Spleen (tissue), 11 donors: Measurements from ENCODE around the gene NMBR. TPM values are rescaled to one million over a fixed set of nuclear protein-coding genes. Genes with fewer than 3 reads are reported as not detected.

Experiments used
- DNase-seq: peaks from one replicate; pipeline ENCODE4 v3.0.0-alpha.2; 2020
- H3K27ac ChIP-seq, 8 donors: fragments of 200-600 bp; sonication (generic) in 7 of 8; 1 replicate in 4 of 8; 2 replicates in 4 of 8; pipeline versions ENCODE4 v1.5.0 to v1.8.0; 2016 to 2021; ENCODE audit warnings: inconsistent platforms in 4 of 8, mild to moderate bottlenecking in 4 of 8, moderate library complexity in 1 of 8
- H3K27me3 ChIP-seq, 7 donors: fragments of 200-600 bp; sonication (generic) in 6 of 7; replicated peaks in 1 of 7; 1 replicate in 4 of 7; 2 replicates in 3 of 7; pipeline versions ENCODE4 v1.5.0 to v1.8.0; 2016 to 2021; ENCODE audit warnings: inconsistent platforms in 3 of 7, mild to moderate bottlenecking in 1 of 7
- H3K36me3 ChIP-seq, 6 donors: fragments of 200-600 bp; sonication (generic) in 5 of 6; 1 replicate in 4 of 6; 2 replicates in 2 of 6; pipeline versions ENCODE4 v1.5.0 to v1.8.0; 2016 to 2021; ENCODE audit warnings: inconsistent platforms in 2 of 6
- H3K4me1 ChIP-seq, 6 donors: fragments of 200-600 bp; sonication (generic) in 5 of 6; 1 replicate in 3 of 6; 2 replicates in 3 of 6; pipeline versions ENCODE4 v1.5.0 to v1.8.0; 2016 to 2021; ENCODE audit warnings: inconsistent platforms in 3 of 6
- H3K4me3 ChIP-seq, 8 donors: fragments of 200-600 bp; sonication (generic) in 7 of 8; 1 replicate in 4 of 8; 2 replicates in 4 of 8; pipeline versions ENCODE4 v1.5.0 to v1.8.0; 2016 to 2021; ENCODE audit warnings: inconsistent platforms in 4 of 8, mild to moderate bottlenecking in 4 of 8, moderate library complexity in 2 of 8
- H3K9me3 ChIP-seq, 8 donors: fragments of 200-600 bp; sonication (generic) in 7 of 8; 1 replicate in 4 of 8; 2 replicates in 4 of 8; pipeline versions ENCODE4 v1.5.0 to v1.8.0; 2016 to 2021; ENCODE audit warnings: inconsistent platforms in 4 of 8
- POLR2A ChIP-seq, 3 donors: fragments of 450-650 bp; IDR thresholded peaks; one replicate each; pipeline ENCODE4 v1.5.1; 2017; ENCODE audit warnings: antibody characterized with exemption in 3 of 3, mild to moderate bottlenecking in 1 of 3
- POLR2AphosphoS5 ChIP-seq, 3 donors: sonication (generic); formaldehyde crosslinking; IDR thresholded peaks; one replicate each; pipeline ENCODE4 v1.5.1; 2017; ENCODE audit warnings: antibody characterized with exemption in 3 of 3
- WGBS, 5 donors: extraction: QIAGEN DNeasy Blood & Tissue Kit in 3 of 5; methylation state at CpG; one replicate each; pipeline versions ENCODE4 v1.1.5 to v1.1.7; 2013 to 2018; 5-methylcytosine and 5-hydroxymethylcytosine counted together
- intact Hi-C: fragments of 100-400 bp; cut with DNase I; formaldehyde crosslinking; loops from one replicate; pipeline ENCODE4 v1.15.0; 2023; ENCODE audit warnings: low total_unique reads
- polyA plus RNA-seq, 3 donors: library from polyadenylated mRNA; stranded (reverse); fragments of 200-250 nt; gene quantifications; one replicate each; pipeline ENCODE4 v1.2.1, GENCODE V29; 2013
- total RNA-seq, 7 donors: library from RNA; depleted of rRNA in 3 of 7; stranded (reverse); fragments of >200 nt in 3 of 7; fragmentation: NEBNext Ultra II Directional in 4 of 7; extraction: Animal tissue kit (Norgen Biotek cat#: 25700) in 4 of 7; gene quantifications; one replicate each; pipeline versions ENCODE4 v1.1.0 to v1.2.1, GENCODE V29; 2016 to 2021
- TF ChIP-seq, protein P1 (sequence below), 11 experiments: fragments of 200-600 bp in 7 of 11; fragments of 450-650 bp in 4 of 11; sonication (generic) in 4 of 11; IDR thresholded peaks in 8 of 11; conservative IDR thresholded peaks in 3 of 11; 1 replicate in 7 of 11; 2 replicates in 4 of 11; pipeline versions ENCODE4 v1.4.0 to v1.8.0; 2016 to 2021; ENCODE audit warnings: antibody characterized with exemption in 11 of 11, inconsistent platforms in 4 of 11, mild to moderate bottlenecking in 1 of 11
- donor health status: healthy with polysubstance abuse.
- donor health status: DM: no; HTN: no; CAD: no; lungs with moderate emphysema.
- donor health status: DM: no; HTN: no; CAD: no.
- donor health status: Bipolar disorder and iron deficiency.
- donor health status: healthy.
- donor health status: DM: no; HTN: no; CAD: no.
- donor health status: DM: yes; HTN: yes; CAD: no.

Gene NMBR
- total and polyA plus RNA-seq, 10 donors: 0.25 to 0.36 TPM; not detected in 8

DNA sequence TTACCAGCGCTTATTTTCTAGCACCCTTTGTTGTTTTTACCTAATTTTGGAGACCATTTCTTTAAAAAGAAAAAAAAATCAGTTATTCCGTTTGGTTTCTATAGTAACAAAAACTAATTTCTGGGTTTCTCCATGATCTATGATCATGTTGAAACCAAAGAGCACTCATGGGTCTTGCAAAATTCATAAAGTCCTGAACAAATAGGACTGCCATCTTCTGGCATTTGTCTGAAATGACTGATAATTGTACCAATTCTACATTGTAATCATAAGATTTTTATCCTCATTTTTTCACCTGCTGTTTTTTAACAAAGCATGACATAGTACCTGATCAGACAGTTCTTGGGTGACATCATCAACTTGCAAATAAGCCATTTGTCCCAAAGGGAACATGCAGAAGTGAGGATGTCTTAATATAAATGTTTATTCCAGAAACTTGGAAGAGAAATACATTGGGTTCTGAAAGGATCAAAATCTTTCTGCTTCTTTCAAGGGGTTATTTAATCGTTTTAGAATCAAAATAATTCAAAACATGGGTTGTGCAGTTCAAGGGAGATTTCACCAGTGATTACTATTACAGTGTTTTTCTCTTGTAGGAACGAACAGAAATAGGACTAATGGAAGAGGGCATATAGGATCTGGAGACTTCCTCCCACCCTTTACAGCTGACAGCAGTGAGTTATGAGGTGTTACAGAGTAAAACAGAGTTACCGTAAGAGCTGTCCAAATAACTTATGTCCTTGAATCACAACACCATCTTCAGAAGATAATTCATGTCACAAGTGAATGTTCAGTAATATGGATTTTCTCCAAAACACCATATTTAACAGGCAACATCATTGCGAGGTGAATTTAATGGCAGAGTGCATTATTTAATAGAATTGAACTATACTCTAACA lies 101.3 kb downstream of the NMBR start:
- DNase-seq: no peak
- Histone ChIP-seq H3K9me3 (peaks cover 0 to 19% (median 12%) of the 10 kb centered on the region in 8 donors), H3K36me3 (no peaks in the 10 kb centered on the region), H3K4me1 (no peaks in the 10 kb centered on the region), H3K4me3 (no peak overlapping the region), H3K27me3 (no peaks in the 10 kb centered on the region), H3K27ac (no peak overlapping the region)
- 45 to 56% (median 48%) methylated on average over 6 of the region's 6 CpGs for WGBS, 5 donors
- TF ChIP-seq POLR2A (IDR thresholded peaks at IDR 0.05) (no peak), POLR2AphosphoS5 (IDR thresholded peaks at IDR 0.05) (no peak)
- TF ChIP-seq, protein P1, sequence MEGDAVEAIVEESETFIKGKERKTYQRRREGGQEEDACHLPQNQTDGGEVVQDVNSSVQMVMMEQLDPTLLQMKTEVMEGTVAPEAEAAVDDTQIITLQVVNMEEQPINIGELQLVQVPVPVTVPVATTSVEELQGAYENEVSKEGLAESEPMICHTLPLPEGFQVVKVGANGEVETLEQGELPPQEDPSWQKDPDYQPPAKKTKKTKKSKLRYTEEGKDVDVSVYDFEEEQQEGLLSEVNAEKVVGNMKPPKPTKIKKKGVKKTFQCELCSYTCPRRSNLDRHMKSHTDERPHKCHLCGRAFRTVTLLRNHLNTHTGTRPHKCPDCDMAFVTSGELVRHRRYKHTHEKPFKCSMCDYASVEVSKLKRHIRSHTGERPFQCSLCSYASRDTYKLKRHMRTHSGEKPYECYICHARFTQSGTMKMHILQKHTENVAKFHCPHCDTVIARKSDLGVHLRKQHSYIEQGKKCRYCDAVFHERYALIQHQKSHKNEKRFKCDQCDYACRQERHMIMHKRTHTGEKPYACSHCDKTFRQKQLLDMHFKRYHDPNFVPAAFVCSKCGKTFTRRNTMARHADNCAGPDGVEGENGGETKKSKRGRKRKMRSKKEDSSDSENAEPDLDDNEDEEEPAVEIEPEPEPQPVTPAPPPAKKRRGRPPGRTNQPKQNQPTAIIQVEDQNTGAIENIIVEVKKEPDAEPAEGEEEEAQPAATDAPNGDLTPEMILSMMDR (IDR thresholded peaks at IDR 0.05 in 8 of 11, conservative IDR thresholded peaks at IDR 0.05 in 3 of 11): no peak
- intact Hi-C loops: no loop called here

DNA sequence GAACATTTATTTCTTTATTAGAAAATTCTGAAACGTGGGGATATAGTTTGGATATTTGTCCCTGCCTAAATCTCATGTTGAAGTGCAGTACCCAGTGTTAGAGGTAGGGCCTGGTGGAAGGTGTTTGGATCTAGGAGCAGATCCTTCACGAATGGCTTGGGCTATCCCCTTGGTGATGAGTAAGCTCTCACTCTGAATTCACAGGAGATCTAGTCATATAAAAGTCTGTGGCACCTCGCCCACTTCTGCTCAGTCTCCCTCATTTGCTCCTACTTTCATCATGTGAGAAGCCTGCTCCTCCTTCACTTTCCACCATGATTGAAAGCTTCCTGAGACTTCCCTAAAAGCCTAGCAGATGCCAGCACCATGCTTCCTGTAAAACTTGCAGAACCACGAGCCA lies 111.0 kb downstream of the NMBR start:
- Histone ChIP-seq H3K4me3 (no peak overlapping the region), H3K27ac (no peak overlapping the region), H3K27me3 (no peaks in the 10 kb centered on the region), H3K36me3 (no peaks in the 10 kb centered on the region), H3K9me3 (peaks cover 0 to 6% (median 0%) of the 10 kb centered on the region in 8 donors), H3K4me1 (no peaks in the 10 kb centered on the region)
- no peak for DNase-seq
- 64 to 73% (median 71%) methylated on average over 4 of the region's 4 CpGs for WGBS, 5 donors
- intact Hi-C loops: no loop called here
- no peak for TF ChIP-seq POLR2A (IDR thresholded peaks at IDR 0.05)
- TF ChIP-seq POLR2AphosphoS5 (IDR thresholded peaks at IDR 0.05): no peak
- TF ChIP-seq, protein P1 (IDR thresholded peaks at IDR 0.05 in 8 of 11, conservative IDR thresholded peaks at IDR 0.05 in 3 of 11): no peak

DNA sequence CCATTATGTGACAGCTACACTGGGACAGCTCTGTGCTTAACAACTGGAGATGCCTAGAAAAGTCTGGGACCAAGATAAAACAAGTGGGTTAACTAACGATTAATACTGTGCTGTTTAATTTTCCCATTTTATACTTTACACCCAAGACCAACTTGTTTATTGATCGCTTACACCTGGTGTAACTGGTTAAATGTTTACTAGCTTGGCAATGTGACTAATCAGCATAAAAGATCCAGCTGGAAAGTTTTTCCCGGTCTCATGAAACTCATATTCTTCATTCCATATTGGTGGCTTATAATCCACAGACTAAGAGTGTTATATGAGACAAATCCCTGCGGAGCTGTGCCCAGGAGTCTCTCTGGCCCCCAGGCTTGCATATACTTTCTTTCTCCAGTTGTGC lies 115.9 kb downstream of the NMBR start:
- Histone ChIP-seq H3K27ac (no peak overlapping the region), H3K36me3 (no peaks in the 10 kb centered on the region), H3K4me3 (no peak overlapping the region), H3K4me1 (no peaks in the 10 kb centered on the region), H3K27me3 (no peaks in the 10 kb centered on the region), H3K9me3 (peaks cover 0 to 21% (median 8%) of the 10 kb centered on the region in 8 donors)
- no peak for DNase-seq
- intact Hi-C loops: no loop called here
- 86 to 97% (median 89%) methylated on average over 4 of the region's 4 CpGs for WGBS, 5 donors
- TF ChIP-seq, protein P1 (IDR thresholded peaks at IDR 0.05 in 8 of 11, conservative IDR thresholded peaks at IDR 0.05 in 3 of 11): no peak
- no peak for TF ChIP-seq POLR2A (IDR thresholded peaks at IDR 0.05)
- TF ChIP-seq POLR2AphosphoS5 (IDR thresholded peaks at IDR 0.05): no peak

DNA sequence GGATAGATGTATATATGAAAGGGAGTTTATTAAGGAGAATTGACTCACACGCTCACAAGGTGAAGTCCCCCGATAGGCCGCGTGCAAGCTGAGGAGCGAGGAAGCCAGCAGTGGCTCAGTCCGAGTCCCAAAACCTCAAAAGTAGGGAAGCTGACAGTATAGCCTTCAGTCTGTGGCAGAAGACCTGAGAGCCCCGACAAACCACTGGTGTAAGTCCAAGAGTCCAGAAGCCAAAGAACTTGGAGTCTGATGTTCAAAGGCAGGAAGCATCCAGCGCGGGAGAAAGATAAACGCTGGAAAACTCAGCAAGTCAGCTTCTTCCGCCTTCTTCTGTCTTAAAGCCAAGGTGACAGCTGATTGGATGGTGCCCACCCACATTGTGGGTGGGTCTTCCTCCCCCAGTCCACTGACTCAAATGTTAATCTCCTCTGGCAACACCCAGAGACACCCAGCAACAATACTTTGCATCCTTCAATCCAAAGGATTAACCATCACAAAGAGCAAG lies 116.8 kb downstream of the NMBR start:
- no peak overlapping the region for H3K27ac ChIP-seq
- H3K36me3 ChIP-seq: no peaks in the 10 kb centered on the region
- no peaks in the 10 kb centered on the region for H3K4me1 ChIP-seq
- intact Hi-C loops: no loop called here
- WGBS, 5 donors: 55 to 79% (median 64%) methylated on average over 11 of the region's 11 CpGs
- TF ChIP-seq, protein P1 (IDR thresholded peaks at IDR 0.05 in 8 of 11, conservative IDR thresholded peaks at IDR 0.05 in 3 of 11): no peak
- no peak for TF ChIP-seq POLR2AphosphoS5 (IDR thresholded peaks at IDR 0.05)
- TF ChIP-seq POLR2A (IDR thresholded peaks at IDR 0.05): no peak
- peak overlapping the region in 2 of 8 donors; percentile 9 to 21 for H3K4me3 ChIP-seq
- peaks cover 0 to 19% (median 8%) of the 10 kb centered on the region in 8 donors for H3K9me3 ChIP-seq
- no peaks in the 10 kb centered on the region for H3K27me3 ChIP-seq
- DNase-seq: no peak
